Panc1 (cell line): ENCODE measurements around the gene TMOD1. TPM values are rescaled to one million over a fixed set of nuclear protein-coding genes. Genes with fewer than 3 reads are reported as not detected.

Source experiments
- ATAC-seq: fragments of 200-7000 bp; cut with Tn5 transposase; 2 replicates; pipeline ENCODE4 v1.9.1; 2020; ENCODE audit warnings: mild to moderate bottlenecking, moderate library complexity
- BruUV-seq: library from RNA; stranded (reverse); fragments of 400-500 nt; replicated peaks from 2 replicates; lab custom pipeline; 2021; lab: Mats Ljungman, UMichigan
- CTCF ChIA-PET: fragments of 300-600 bp; sonication (Branson Sonifier 250); formaldehyde crosslinking; loops from one replicate; lab custom pipeline; 2022; ENCODE audit warnings: antibody characterized with exemption; lab: Charles Lee
- POLR2A ChIA-PET: fragments of 300-600 bp; sonication (Branson Sonifier 250); formaldehyde crosslinking; loops from one replicate; lab custom pipeline; 2022; ENCODE audit warnings: antibody characterized with exemption; lab: Charles Lee
- DNase-seq: peaks from one replicate; pipeline ENCODE4 v3.0.0-alpha.2; 2010; ENCODE audit warnings: low read depth, low spot score
- H3K27ac ChIP-seq: 2 replicates; pipeline ENCODE4 v1.5.1; 2011; ENCODE audit warnings: mild to moderate bottlenecking, low read length, inconsistent platforms
- H3K27me3 ChIP-seq: fragments of 200-500 bp; sonication (Bioruptor generic); 2 replicates; pipeline ENCODE4 v1.6.0; 2014; ENCODE audit warnings: low read length, inconsistent platforms; ENCODE audit not compliant: control insufficient read depth, insufficient read depth
- H3K36me3 ChIP-seq: fragments of 200-500 bp; sonication (Bioruptor generic); 2 replicates; pipeline ENCODE4 v1.5.1; 2014; ENCODE audit warnings: inconsistent platforms, mild to moderate bottlenecking, low read length, moderate library complexity; ENCODE audit not compliant: control insufficient read depth, insufficient read depth
- H3K4me1 ChIP-seq: 2 replicates; pipeline ENCODE4 v1.5.1; 2011; ENCODE audit warnings: inconsistent platforms, mild to moderate bottlenecking, low read length, moderate library complexity; ENCODE audit not compliant: control insufficient read depth, insufficient read depth
- H3K4me3 ChIP-seq, 2 experiments: 2 replicates each; pipeline ENCODE4 v1.5.1; 2011 to 2012; ENCODE audit warnings: low read depth in 2 of 2, low read length in 2 of 2, mild to moderate bottlenecking in 2 of 2, inconsistent platforms in 1 of 2, moderate library complexity in 1 of 2
- H3K9me3 ChIP-seq: fragments of 200-500 bp; sonication (Bioruptor generic); 2 replicates; pipeline ENCODE4 v1.5.1; 2014; ENCODE audit warnings: low read depth, mild to moderate bottlenecking, inconsistent platforms, low read length, moderate library complexity; ENCODE audit not compliant: control insufficient read depth, insufficient read depth
- CTCF ChIP-seq: fragments of 450-650 bp; IDR thresholded peaks from 2 replicates; pipeline ENCODE4 v1.5.1; 2017; ENCODE audit warnings: mild to moderate bottlenecking
- POLR2AphosphoS5 ChIP-seq: IDR thresholded peaks from 2 replicates; pipeline ENCODE4 v1.6.1; 2012; ENCODE audit warnings: mild to moderate bottlenecking, low read depth, low read length, moderate library complexity
- REST ChIP-seq, 2 experiments: IDR thresholded peaks; 2 replicates each; pipeline ENCODE4 v1.6.1; 2011 to 2012; ENCODE audit warnings: low read depth in 2 of 2, control low read depth in 1 of 2, low read length in 1 of 2, mild to moderate bottlenecking in 1 of 2, moderate library complexity in 1 of 2; ENCODE audit not compliant: insufficient read depth in 1 of 2
- SIN3A ChIP-seq: IDR thresholded peaks from 2 replicates; pipeline ENCODE4 v1.6.1; 2012; ENCODE audit warnings: low read depth, mild to moderate bottlenecking, low read length, moderate library complexity, borderline replicate concordance; ENCODE audit not compliant: insufficient read depth
- TCF7L2 ChIP-seq: IDR thresholded peaks from 2 replicates; pipeline ENCODE4 v1.6.1; 2011; ENCODE audit warnings: mild to moderate bottlenecking, low read depth, low read length, inconsistent platforms
- in situ Hi-C: cut with HindIII; loops from 2 replicates; pipeline ENCODE4 v1.10.0; 2016; ENCODE audit warnings: low sequenced_read_pairs, low pct_unique_long_range_greater_than_20kb
- intact Hi-C: fragments of 100-400 bp; cut with micrococcal nuclease; formaldehyde crosslinking; loops from one replicate; pipeline ENCODE4 v1.10.0; 2022; ENCODE audit not compliant: unreplicated experiment
- total RNA-seq: library from RNA; stranded (reverse); gene quantifications from one replicate; pipeline ENCODE4 v1.2.1, GENCODE V29; 2021; ENCODE audit not compliant: unreplicated experiment

TMOD1 gene
- total RNA-seq, 1 experiment from 2014 or later, result 1.4 TPM

- no peak overlapping the region for H3K27ac ChIP-seq
- no TSS peak for BruUV-seq
- in situ Hi-C loops (no loop called here), intact Hi-C loops (no loop called here)
- no peaks in the 10 kb centered on the region for H3K4me1 ChIP-seq
- no peaks in the 10 kb centered on the region for H3K27me3 ChIP-seq
- no peaks in the 10 kb centered on the region for H3K36me3 ChIP-seq
- ChIA-PET CTCF (no interaction called here), POLR2A (no interaction called here)
- H3K9me3 ChIP-seq, result no peaks in the 10 kb centered on the region
- no peak for DNase-seq
- no peak for TF ChIP-seq REST (IDR thresholded peaks at IDR 0.05; ENCODE audit: insufficient read depth in 1 of 2, low read depth in 2 of 2, low read length in 1 of 2)
- TF ChIP-seq TCF7L2, result no peak
- TF ChIP-seq CTCF, result no peak
- no peak for TF ChIP-seq POLR2AphosphoS5
- no peak for TF ChIP-seq SIN3A
- H3K4me3 ChIP-seq, result no peak overlapping the region
- ATAC-seq, result no peak
These were observed 71.5 kb downstream of the TMOD1 start for GRCh38 chr9:97572892-97573365.

GRCh38 chr9:97573482-97574073 lies 72.1 kb downstream of the TMOD1 start:
- CTCF ChIA-PET, result no interaction called here

More at GRCh38 chr9:97573482-97574073, 72.1 kb downstream of the TMOD1 start:
- in situ Hi-C loops, result no loop called here
- Histone ChIP-seq H3K4me3 (no peak overlapping the region), H3K4me1 (no peaks in the 10 kb centered on the region), H3K9me3 (no peaks in the 10 kb centered on the region), H3K27me3 (no peaks in the 10 kb centered on the region), H3K27ac (no peak overlapping the region), H3K36me3 (no peaks in the 10 kb centered on the region)
- intact Hi-C loops, result no loop called here
- DNase-seq (no peak), ATAC-seq (no peak)
- no TSS peak for BruUV-seq
- POLR2A ChIA-PET, result no interaction called here
- no peak for TF ChIP-seq SIN3A
- TF ChIP-seq CTCF, result no peak
- no peak for TF ChIP-seq REST (IDR thresholded peaks at IDR 0.05; ENCODE audit: insufficient read depth in 1 of 2, low read depth in 2 of 2, low read length in 1 of 2)
- no peak for TF ChIP-seq POLR2AphosphoS5
- no peak for TF ChIP-seq TCF7L2
